H9 (cell line): ENCODE measurements around the gene UPB1. TPM values are rescaled to one million over a fixed set of nuclear protein-coding genes. Genes with fewer than 3 reads are reported as not detected.

Source experiments
- DNase-seq: peaks from one replicate; pipeline ENCODE4 v3.0.0-alpha.2; 2017
- H2AFZ ChIP-seq: one replicate; pipeline ENCODE4 v1.6.1; 2013; ENCODE audit warnings: mild to moderate bottlenecking, low read length, control low read depth, moderate library complexity
- H2AK5ac ChIP-seq: 2 replicates; pipeline ENCODE4 v1.6.1; 2013; ENCODE audit warnings: low read length, control low read depth, mixed read lengths; ENCODE audit not compliant: insufficient read length
- H2BK120ac ChIP-seq: one replicate; pipeline ENCODE4 v1.6.1; 2013; ENCODE audit warnings: low read depth, mild to moderate bottlenecking, low read length, control low read depth, inconsistent platforms; ENCODE audit not compliant: poor library complexity, severe bottlenecking
- H2BK12ac ChIP-seq: 2 replicates; pipeline ENCODE4 v1.6.1; 2013; ENCODE audit warnings: low read length, control low read depth, mixed read lengths, low read depth; ENCODE audit not compliant: insufficient read length
- H2BK15ac ChIP-seq: 2 replicates; pipeline ENCODE4 v1.6.1; 2013; ENCODE audit warnings: low read depth, low read length, control low read depth
- H2BK20ac ChIP-seq: one replicate; pipeline ENCODE4 v1.6.1; 2013; ENCODE audit warnings: low read depth, mild to moderate bottlenecking, low read length, control low read depth, inconsistent platforms; ENCODE audit not compliant: poor library complexity, severe bottlenecking
- H2BK5ac ChIP-seq: 2 replicates; pipeline ENCODE4 v1.6.1; 2013; ENCODE audit warnings: low read length, control low read depth, mixed read lengths; ENCODE audit not compliant: insufficient read length
- H3K14ac ChIP-seq: 2 replicates; pipeline ENCODE4 v1.6.1; 2013; ENCODE audit warnings: low read length, control low read depth; ENCODE audit not compliant: insufficient read depth
- H3K18ac ChIP-seq: 2 replicates; pipeline ENCODE4 v1.6.1; 2013; ENCODE audit warnings: low read depth, mild to moderate bottlenecking, mixed read lengths, low read length, control low read depth; ENCODE audit not compliant: insufficient read length
- H3K23ac ChIP-seq: 2 replicates; pipeline ENCODE4 v1.6.1; 2013; ENCODE audit warnings: low read length, control low read depth, mixed read lengths, low read depth; ENCODE audit not compliant: insufficient read length
- H3K23me2 ChIP-seq: 2 replicates; pipeline ENCODE4 v1.6.1; 2013; ENCODE audit warnings: low read depth, mild to moderate bottlenecking, mixed read lengths, low read length, control low read depth; ENCODE audit not compliant: insufficient read length, poor library complexity, severe bottlenecking
- H3K27ac ChIP-seq: 2 replicates; pipeline ENCODE4 v1.5.1; 2013; ENCODE audit warnings: low read length, control low read depth, mixed read lengths, low read depth; ENCODE audit not compliant: insufficient read length
- H3K27me3 ChIP-seq: 2 replicates; pipeline ENCODE4 v1.6.1; 2013; ENCODE audit warnings: low read length, control low read depth, inconsistent platforms; ENCODE audit not compliant: insufficient read depth
- H3K4ac ChIP-seq: 2 replicates; pipeline ENCODE4 v1.6.1; 2013; ENCODE audit warnings: low read depth, mild to moderate bottlenecking, control low read depth, inconsistent platforms, low read length, moderate library complexity
- H3K4me1 ChIP-seq: 2 replicates; pipeline ENCODE4 v1.6.1; 2013; ENCODE audit warnings: low read length, control low read depth, inconsistent platforms; ENCODE audit not compliant: insufficient read depth
- H3K4me2 ChIP-seq: 2 replicates; pipeline ENCODE4 v1.6.1; 2013; ENCODE audit warnings: low read length, control low read depth, mixed read lengths; ENCODE audit not compliant: insufficient read length, insufficient read depth
- H3K56ac ChIP-seq: 2 replicates; pipeline ENCODE4 v1.6.1; 2013; ENCODE audit warnings: low read depth, mild to moderate bottlenecking, mixed read lengths, low read length, control low read depth; ENCODE audit not compliant: insufficient read length
- H3K79me1 ChIP-seq: 2 replicates; pipeline ENCODE4 v1.6.1; 2013; ENCODE audit warnings: low read depth, mild to moderate bottlenecking, moderate library complexity, low read length, control low read depth, inconsistent platforms; ENCODE audit not compliant: insufficient read depth, poor library complexity, severe bottlenecking
- H3K79me2 ChIP-seq: 2 replicates; pipeline ENCODE4 v1.6.1; 2013; ENCODE audit warnings: low read length, control low read depth, inconsistent platforms; ENCODE audit not compliant: insufficient read depth
- H3K9ac ChIP-seq: 2 replicates; pipeline ENCODE4 v1.6.1; 2013; ENCODE audit warnings: low read length, control low read depth, mixed read lengths; ENCODE audit not compliant: insufficient read length; ENCODE audit errors: extremely low read depth
- H3K9me3 ChIP-seq: one replicate; pipeline ENCODE4 v1.6.1; 2013; ENCODE audit warnings: low read depth, low read length, inconsistent platforms; ENCODE audit not compliant: control insufficient read depth
- H3T11ph ChIP-seq: one replicate; pipeline ENCODE4 v1.6.1; 2013; ENCODE audit warnings: mild to moderate bottlenecking, low read length, control low read depth, inconsistent platforms
- H4K20me1 ChIP-seq: one replicate; pipeline ENCODE4 v1.6.1; 2013; ENCODE audit not compliant: control insufficient read depth, insufficient read length, insufficient read depth
- H4K5ac ChIP-seq: 2 replicates; pipeline ENCODE4 v1.6.1; 2013; ENCODE audit warnings: low read depth, mild to moderate bottlenecking, mixed read lengths, low read length, control low read depth; ENCODE audit not compliant: insufficient read length
- H4K8ac ChIP-seq: replicated peaks from 2 replicates; pipeline ENCODE4 v1.6.1; 2013; ENCODE audit warnings: low read length, control low read depth, mixed read lengths, low read depth; ENCODE audit not compliant: insufficient read length
- H4K91ac ChIP-seq: 2 replicates; pipeline ENCODE4 v1.6.1; 2013; ENCODE audit warnings: low read depth, mild to moderate bottlenecking, moderate library complexity, mixed read lengths, low read length, control low read depth; ENCODE audit not compliant: insufficient read length
- H3K27ac Mint-ChIP-seq, 3 experiments: 2 replicates in 2 of 3; 3 replicates in 1 of 3; pipeline ENCODE4 v1.8.0; 2020 to 2021; ENCODE audit warnings: mixed read lengths in 3 of 3, mild to moderate bottlenecking in 1 of 3, moderate library complexity in 1 of 3
- H3K27me3 Mint-ChIP-seq: 2 replicates; pipeline ENCODE4 v1.8.0; 2021; ENCODE audit warnings: low read depth, mild to moderate bottlenecking, moderate library complexity, mixed read lengths
- H3K36me3 Mint-ChIP-seq, 3 experiments: 2 replicates in 2 of 3; 3 replicates in 1 of 3; pipeline ENCODE4 v1.8.0; 2020 to 2021; ENCODE audit warnings: low read depth in 3 of 3, mixed read lengths in 3 of 3; ENCODE audit not compliant: insufficient read depth in 1 of 3
- H3K4me1 Mint-ChIP-seq, 2 experiments: 2 replicates each; pipeline ENCODE4 v1.8.0; 2020; ENCODE audit warnings: mixed read lengths in 2 of 2
- H3K4me3 Mint-ChIP-seq, 2 experiments: 2 replicates in 1 of 2; 3 replicates in 1 of 2; pipeline ENCODE4 v1.8.0; 2020 to 2021; ENCODE audit warnings: mild to moderate bottlenecking in 2 of 2, mixed read lengths in 2 of 2, moderate library complexity in 1 of 2
- H3K9me3 Mint-ChIP-seq, 2 experiments: 2 replicates in 1 of 2; 3 replicates in 1 of 2; pipeline ENCODE4 v1.8.0; 2020; ENCODE audit warnings: mild to moderate bottlenecking in 2 of 2, mixed read lengths in 2 of 2, moderate library complexity in 1 of 2
- CTCF ChIP-seq: fragments of 200-600 bp; sonication (generic); conservative IDR thresholded peaks from 3 replicates; pipeline ENCODE4 v1.8.0; 2021; ENCODE audit warnings: antibody characterized with exemption, mild to moderate bottlenecking
- WGBS: extraction: QIAGEN DNeasy Blood & Tissue Kit; methylation state at CpG from one replicate; pipeline ENCODE4 v1.1.7; 2013; ENCODE audit warnings: missing lambda C conversion rate, low lambda C conversion rate, mixed read lengths; ENCODE audit not compliant: insufficient read length; ENCODE audit errors: extremely low coverage; 5-methylcytosine and 5-hydroxymethylcytosine counted together
- total RNA-seq: library from RNA; stranded (reverse); gene quantifications from 2 replicates; pipeline ENCODE4 v1.2.1, GENCODE V29; 2021

Gene UPB1
- total RNA-seq, 1 experiment from 2014 or later: not detected

DNA sequence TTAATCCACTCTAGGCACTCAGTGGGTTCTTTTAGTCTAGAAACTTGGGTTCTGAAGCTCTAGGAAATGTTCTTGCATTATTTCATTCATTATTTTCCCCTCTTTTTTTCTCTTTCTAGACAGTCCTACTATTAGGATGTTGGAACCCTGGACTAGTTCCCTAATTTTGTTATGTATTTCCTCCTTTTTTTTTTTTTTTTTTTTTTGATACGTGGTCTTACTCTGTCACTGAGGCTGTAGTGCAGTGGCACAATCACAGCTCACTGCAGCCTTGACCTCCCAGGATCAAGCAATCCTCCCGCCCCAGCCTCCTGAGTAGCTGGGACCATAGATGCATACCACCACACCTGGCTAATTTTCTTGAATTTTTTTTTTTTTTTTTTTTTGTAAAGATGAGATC is 9.4 kb downstream of the UPB1 start:
- Histone ChIP-seq H2BK12ac (no peak overlapping the region), H3K14ac (no peak overlapping the region), H3K4ac (no peak overlapping the region), H3K27ac (no peak overlapping the region), H4K5ac (no peak overlapping the region), H3K9ac (no peak overlapping the region), H2BK20ac (no peak overlapping the region), H3K79me1 (no peaks in the 10 kb centered on the region), H3K27me3 (no peaks in the 10 kb centered on the region), H3T11ph (no peak overlapping the region), H4K91ac (no peak overlapping the region), H2AK5ac (no peak overlapping the region), H4K8ac (no peak overlapping the region), H4K20me1 (no peaks in the 10 kb centered on the region), H3K9me3 (no peaks in the 10 kb centered on the region), H2BK15ac (no peak overlapping the region), H2BK5ac (no peak overlapping the region), H3K4me2 (no peak overlapping the region), H3K18ac (no peak overlapping the region), H3K4me1 (no peaks in the 10 kb centered on the region; the same call in 1 of the 2 replicates), H2BK120ac (no peak overlapping the region), H3K79me2 (no peaks in the 10 kb centered on the region), H3K23me2 (no peaks in the 10 kb centered on the region), H2AFZ (no peak overlapping the region), H3K56ac (no peak overlapping the region), H3K23ac (no peak overlapping the region)
- Mint-ChIP-seq H3K4me3 (no peak overlapping the region), H3K36me3 (no peaks in the 10 kb centered on the region), H3K27ac (no peak overlapping the region), H3K4me1 (peaks cover 38 to 46% of the 10 kb centered on the region in 2 experiments), H3K9me3 (no peaks in the 10 kb centered on the region; a peak in 1 of 5 replicates), H3K27me3 (peaks cover 10% of the 10 kb centered on the region)
- no peak for DNase-seq
- no CpG with 5 or more reads among the region's 2 CpGs for WGBS
- no peak for TF ChIP-seq CTCF
